PC-3 (cell line): ENCODE data around the gene ACTG1. TPM values are rescaled to one million over a fixed set of nuclear protein-coding genes. Genes with fewer than 3 reads are reported as not detected.
A peak's percentile ranks its signal among the peaks of the same experiment; 100 is the strongest.

Experiments used
- ATAC-seq: fragments of 200-7000 bp; cut with Tn5 transposase; 2 replicates; pipeline ENCODE4 v1.9.1; 2020; ENCODE audit warnings: mild to moderate bottlenecking, moderate library complexity
- BruUV-seq: library from RNA; stranded (reverse); fragments of 400-500 nt; replicated peaks from 2 replicates; lab custom pipeline; 2021; lab: Mats Ljungman, UMichigan
- CTCF ChIA-PET: fragments of 300-600 bp; sonication (Branson Sonifier 250); formaldehyde crosslinking; loops from one replicate; lab custom pipeline; 2022; ENCODE audit warnings: antibody characterized with exemption; lab: Charles Lee
- POLR2A ChIA-PET: fragments of 300-600 bp; sonication (Branson Sonifier 250); formaldehyde crosslinking; loops from one replicate; lab custom pipeline; 2022; ENCODE audit warnings: antibody characterized with exemption; ENCODE audit not compliant: unreplicated experiment; lab: Charles Lee
- DNase-seq: peaks from one replicate; pipeline ENCODE4 v3.0.0-alpha.2; 2015
- H2AFZ ChIP-seq: fragments of 300-600 bp; sonication (generic); 2 replicates; pipeline ENCODE4 v1.6.0; 2016; ENCODE audit warnings: antibody characterized with exemption, low read length
- H3F3A ChIP-seq: fragments of 300-600 bp; sonication (generic); one replicate; pipeline ENCODE4 v1.6.0; 2017; ENCODE audit warnings: antibody characterized with exemption, low read length, control low read depth, mild to moderate bottlenecking; ENCODE audit not compliant: unreplicated experiment
- H3K27ac ChIP-seq: fragments of 300-600 bp; sonication (generic); 2 replicates; pipeline ENCODE4 v1.5.1; 2016; ENCODE audit warnings: mild to moderate bottlenecking, low read length
- H3K27me3 ChIP-seq: fragments of 300-600 bp; sonication (generic); 2 replicates; pipeline ENCODE4 v1.6.1; 2016; ENCODE audit warnings: low read length, mixed read lengths
- H3K36me3 ChIP-seq: fragments of 300-600 bp; sonication (generic); 2 replicates; pipeline ENCODE4 v1.6.1; 2016; ENCODE audit warnings: low read depth, mixed run types, low read length, mixed read lengths
- H3K4me1 ChIP-seq: fragments of 300-600 bp; sonication (generic); 2 replicates; pipeline ENCODE4 v1.5.1; 2016; ENCODE audit warnings: low read length; ENCODE audit not compliant: insufficient read depth
- H3K4me2 ChIP-seq: fragments of 300-600 bp; sonication (generic); 2 replicates; pipeline ENCODE4 v1.6.0; 2016; ENCODE audit warnings: low read length
- H3K4me3 ChIP-seq: fragments of 300-600 bp; sonication (generic); 2 replicates; pipeline ENCODE4 v1.5.1; 2016; ENCODE audit warnings: mild to moderate bottlenecking, low read length, mixed read lengths
- H3K79me2 ChIP-seq: fragments of 300-600 bp; sonication (generic); 2 replicates; pipeline ENCODE4 v1.6.1; 2017; ENCODE audit warnings: low read length, mixed read lengths
- H3K9ac ChIP-seq: fragments of 300-600 bp; sonication (generic); 2 replicates; pipeline ENCODE4 v1.6.0; 2016; ENCODE audit warnings: mild to moderate bottlenecking, low read length
- H3K9me2 ChIP-seq: fragments of 300-600 bp; sonication (generic); replicated peaks from 2 replicates; pipeline ENCODE4 v1.6.1; 2016; ENCODE audit warnings: mixed run types, low read length, mixed read lengths
- H3K9me3 ChIP-seq: fragments of 300-600 bp; sonication (generic); 2 replicates; pipeline ENCODE4 v1.6.1; 2016; ENCODE audit warnings: low read length, mixed read lengths
- H4K20me1 ChIP-seq: fragments of 300-600 bp; sonication (generic); 2 replicates; pipeline ENCODE4 v1.6.1; 2016; ENCODE audit warnings: low read length, mixed read lengths
- CTCF ChIP-seq: fragments of 300-600 bp; sonication (generic); conservative IDR thresholded peaks from 2 replicates; pipeline ENCODE4 v1.5.1; 2017; ENCODE audit warnings: antibody characterized with exemption, low read depth, mild to moderate bottlenecking, low read length
- EZH2 ChIP-seq: fragments of 300-600 bp; sonication (generic); IDR thresholded peaks from one replicate; pipeline ENCODE4 v1.6.1; 2017; ENCODE audit warnings: antibody characterized with exemption, mild to moderate bottlenecking, low read length; ENCODE audit not compliant: unreplicated experiment
- EZH2phosphoT487 ChIP-seq: fragments of 300-600 bp; sonication (generic); IDR thresholded peaks from 2 replicates; pipeline ENCODE4 v1.6.1; 2018; ENCODE audit warnings: mild to moderate bottlenecking, antibody characterized with exemption, low read length, borderline replicate concordance
- intact Hi-C: fragments of 100-400 bp; cut with micrococcal nuclease; formaldehyde crosslinking; loops from 2 replicates; pipeline ENCODE4 v1.9.0; 2023
- total RNA-seq: library from RNA; depleted of rRNA; stranded (reverse); fragments of >200 nt; gene quantifications from 2 replicates; pipeline ENCODE4 v1.2.3, GENCODE V29; 2014

ACTG1 gene
- total RNA-seq, 1 experiment from 2014 or later = 4,503 TPM

DNA sequence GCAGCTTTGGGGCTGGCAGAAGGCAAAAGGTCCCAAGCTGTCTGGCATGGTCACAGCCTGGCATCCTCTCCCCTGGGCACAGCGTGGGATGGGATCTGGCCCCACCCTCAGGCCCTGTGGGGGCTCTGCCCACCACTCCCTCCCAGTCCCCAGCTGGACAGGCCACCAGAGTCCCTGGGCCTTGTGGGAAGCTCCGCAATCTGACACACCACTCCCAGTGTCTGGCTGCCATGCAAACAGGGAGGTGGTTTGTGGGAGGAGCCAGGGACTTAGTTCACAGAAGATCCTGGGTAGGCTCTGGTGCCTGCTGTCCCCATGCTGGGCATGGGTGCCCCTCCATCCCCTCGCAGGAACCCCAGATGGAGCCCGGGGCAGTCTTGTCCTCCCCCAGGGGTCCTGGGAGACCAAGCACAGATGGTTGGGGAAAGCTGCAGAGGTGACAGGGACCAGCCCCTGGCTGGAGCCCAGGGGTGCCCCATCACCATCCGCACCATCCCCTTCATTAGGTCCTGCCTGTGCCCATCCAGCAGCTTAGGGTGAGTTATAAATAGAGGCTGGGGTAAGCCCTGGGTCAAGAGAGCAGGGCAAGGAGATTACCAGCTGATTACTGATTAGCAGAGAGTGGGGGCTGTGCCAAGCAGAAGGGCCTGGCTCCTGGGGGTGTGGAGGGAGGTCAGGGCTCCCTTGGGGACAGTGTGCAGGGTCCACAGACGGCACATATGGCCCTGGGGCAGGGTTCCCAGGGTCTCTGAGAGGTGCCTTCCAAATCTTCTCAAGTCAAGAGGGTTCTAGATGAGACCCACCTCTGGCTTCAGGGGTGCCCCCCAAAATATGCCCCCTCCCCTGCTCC lies 21.8 kb upstream of the ACTG1 start:
- no TSS peak for BruUV-seq
- H3K9me2 ChIP-seq = no peaks in the 10 kb centered on the region
- H4K20me1 ChIP-seq = no peaks in the 10 kb centered on the region
- peaks cover 2% of the 10 kb centered on the region; the same call in 1 of the 2 replicates for H3K27me3 ChIP-seq
- intact Hi-C loops = no loop called here
- no peak overlapping the region for H3K27ac ChIP-seq
- no peak overlapping the region for H2AFZ ChIP-seq
- POLR2A ChIA-PET = no interaction called here
- CTCF ChIA-PET = no interaction called here
- H3K36me3 ChIP-seq = no peaks in the 10 kb centered on the region
- ATAC-seq (peak; percentile 44), DNase-seq (no peak)
- TF ChIP-seq CTCF = no peak
- H3K79me2 ChIP-seq = no peaks in the 10 kb centered on the region
- no peak overlapping the region for H3K4me3 ChIP-seq
- H3K9ac ChIP-seq = no peak overlapping the region
- no peak overlapping the region for H3K4me2 ChIP-seq
- H3F3A ChIP-seq = no peaks in the 10 kb centered on the region
- peaks cover under 1% of the 10 kb centered on the region for H3K4me1 ChIP-seq
- no peaks in the 10 kb centered on the region for H3K9me3 ChIP-seq

GRCh38 chr17:81533339-81534141 lies 20.9 kb upstream of the ACTG1 start:
- ChIA-PET POLR2A (no interaction called here), CTCF (no interaction called here)
- Histone ChIP-seq H3K4me2 (no peak overlapping the region), H3K36me3 (no peaks in the 10 kb centered on the region), H2AFZ (no peak overlapping the region), H3K4me1 (peaks cover 9% of the 10 kb centered on the region), H3K4me3 (no peak overlapping the region), H3K9ac (no peak overlapping the region), H3K9me2 (no peaks in the 10 kb centered on the region), H3K9me3 (no peaks in the 10 kb centered on the region), H4K20me1 (no peaks in the 10 kb centered on the region), H3K79me2 (no peaks in the 10 kb centered on the region), H3K27ac (no peak overlapping the region), H3F3A (no peaks in the 10 kb centered on the region), H3K27me3 (peaks cover 7% of the 10 kb centered on the region; the same call in 1 of the 2 replicates)
- no TSS peak for BruUV-seq
- intact Hi-C loops = no loop called here
- ATAC-seq (no peak; the same call in 1 of the 2 replicates), DNase-seq (no peak)
- TF ChIP-seq EZH2phosphoT487 (no peak), EZH2 (no peak), CTCF (no peak)
